PC-9 (cell line): ENCODE data around the gene ARMC9. TPM values are rescaled to one million over a fixed set of nuclear protein-coding genes. Genes with fewer than 3 reads are reported as not detected.

Experiments
- BruUV-seq: library from RNA; stranded (reverse); fragments of 400-500 nt; replicated peaks from 2 replicates; lab custom pipeline; 2021; lab: Mats Ljungman, UMichigan
- CTCF ChIA-PET: fragments of 300-600 bp; sonication (Branson Sonifier 250); formaldehyde crosslinking; loops from one replicate; lab custom pipeline; 2022; ENCODE audit warnings: antibody characterized with exemption; lab: Charles Lee
- POLR2A ChIA-PET: fragments of 300-600 bp; sonication (Branson Sonifier 250); formaldehyde crosslinking; loops from one replicate; lab custom pipeline; 2022; ENCODE audit warnings: antibody characterized with exemption; ENCODE audit not compliant: unreplicated experiment; lab: Charles Lee
- DNase-seq, 2 experiments: peaks; one replicate each; pipeline versions ENCODE4 v3.0.0 to v3.0.0-alpha.2; 2015 to 2022; ENCODE audit warnings: mixed read lengths in 1 of 2
- H2AFZ ChIP-seq: fragments of 200-600 bp; sonication (generic); 2 replicates; pipeline ENCODE4 v1.8.1; 2017; ENCODE audit warnings: antibody characterized with exemption
- H3F3A ChIP-seq: fragments of 200-600 bp; sonication (generic); 2 replicates; pipeline ENCODE4 v1.8.1; 2017; ENCODE audit warnings: antibody characterized with exemption, mild to moderate bottlenecking, low read depth; ENCODE audit not compliant: insufficient read depth
- H3K27ac ChIP-seq: fragments of 200-600 bp; sonication (generic); 2 replicates; pipeline ENCODE4 v1.6.1; 2016; ENCODE audit warnings: mixed run types
- H3K27me3 ChIP-seq: fragments of 200-600 bp; sonication (generic); 2 replicates; pipeline ENCODE4 v1.6.1; 2016; ENCODE audit warnings: low read depth, mixed run types; ENCODE audit not compliant: insufficient read depth
- H3K36me3 ChIP-seq: fragments of 200-600 bp; sonication (generic); 2 replicates; pipeline ENCODE4 v1.6.1; 2016; ENCODE audit warnings: low read depth, mixed run types
- H3K4me1 ChIP-seq: fragments of 200-600 bp; sonication (generic); replicated peaks from 2 replicates; pipeline ENCODE4 v1.6.1; 2016; ENCODE audit warnings: mixed run types; ENCODE audit not compliant: insufficient read depth
- H3K4me2 ChIP-seq: fragments of 200-600 bp; sonication (generic); 2 replicates; pipeline ENCODE4 v1.6.1; 2017; ENCODE audit warnings: mixed run types
- H3K4me3 ChIP-seq: fragments of 200-600 bp; sonication (generic); 2 replicates; pipeline ENCODE4 v1.6.1; 2016; ENCODE audit warnings: mixed run types
- H3K79me2 ChIP-seq: fragments of 200-600 bp; sonication (generic); 2 replicates; pipeline ENCODE4 v1.6.1; 2017; ENCODE audit warnings: low read depth, mixed run types
- H3K9me2 ChIP-seq: fragments of 200-600 bp; sonication (generic); 2 replicates; pipeline ENCODE4 v1.8.1; 2017; ENCODE audit warnings: mild to moderate bottlenecking; ENCODE audit not compliant: insufficient read depth
- H3K9me3 ChIP-seq: fragments of 200-600 bp; sonication (generic); 2 replicates; pipeline ENCODE4 v1.8.1; 2016; ENCODE audit warnings: low read depth; ENCODE audit not compliant: insufficient read depth
- H4K20me1 ChIP-seq: fragments of 200-600 bp; sonication (generic); 2 replicates; pipeline ENCODE4 v1.8.1; 2017; ENCODE audit not compliant: insufficient read depth
- EZH2 ChIP-seq: fragments of 200-600 bp; sonication (generic); IDR thresholded peaks from 2 replicates; pipeline ENCODE4 v1.8.0; 2017; ENCODE audit warnings: antibody characterized with exemption, low read depth
- intact Hi-C: fragments of 100-400 bp; cut with micrococcal nuclease; formaldehyde crosslinking; loops from one replicate; pipeline ENCODE4 v1.10.0; 2022; ENCODE audit not compliant: unreplicated experiment
- total RNA-seq: library from RNA; stranded (reverse); gene quantifications from 2 replicates; pipeline ENCODE4 v1.2.3, GENCODE V29; 2021
- TF ChIP-seq, protein P1 (sequence below): fragments of 200-600 bp; sonication (generic); conservative IDR thresholded peaks from 2 replicates; pipeline ENCODE4 v1.6.1; 2017; ENCODE audit warnings: mixed run types, antibody characterized with exemption, mild to moderate bottlenecking, moderate library complexity

ARMC9 gene
- total RNA-seq, 1 experiment from 2014 or later: 23.4 TPM

DNA sequence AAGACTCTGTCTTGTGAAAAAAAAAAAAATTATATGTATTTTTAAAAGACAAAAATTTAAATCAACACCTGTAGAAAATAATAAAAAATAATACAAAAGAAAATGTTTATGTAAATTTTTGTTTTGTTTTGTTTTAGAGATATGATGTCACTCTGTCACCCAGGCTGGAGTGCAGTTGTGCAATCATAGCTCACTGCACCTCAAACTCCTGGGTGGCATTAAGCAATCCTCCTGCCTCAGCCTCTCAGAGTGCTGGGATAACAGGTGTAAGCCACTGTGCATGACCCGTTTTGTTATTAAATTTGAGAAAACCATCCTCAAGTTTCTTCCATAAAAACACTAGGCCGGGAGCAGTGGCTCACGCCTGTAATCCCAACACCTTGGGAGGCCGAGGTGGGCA lies 140.9 kb downstream of the ARMC9 start:
- no peak for TF ChIP-seq EZH2
- TF ChIP-seq, protein P1, sequence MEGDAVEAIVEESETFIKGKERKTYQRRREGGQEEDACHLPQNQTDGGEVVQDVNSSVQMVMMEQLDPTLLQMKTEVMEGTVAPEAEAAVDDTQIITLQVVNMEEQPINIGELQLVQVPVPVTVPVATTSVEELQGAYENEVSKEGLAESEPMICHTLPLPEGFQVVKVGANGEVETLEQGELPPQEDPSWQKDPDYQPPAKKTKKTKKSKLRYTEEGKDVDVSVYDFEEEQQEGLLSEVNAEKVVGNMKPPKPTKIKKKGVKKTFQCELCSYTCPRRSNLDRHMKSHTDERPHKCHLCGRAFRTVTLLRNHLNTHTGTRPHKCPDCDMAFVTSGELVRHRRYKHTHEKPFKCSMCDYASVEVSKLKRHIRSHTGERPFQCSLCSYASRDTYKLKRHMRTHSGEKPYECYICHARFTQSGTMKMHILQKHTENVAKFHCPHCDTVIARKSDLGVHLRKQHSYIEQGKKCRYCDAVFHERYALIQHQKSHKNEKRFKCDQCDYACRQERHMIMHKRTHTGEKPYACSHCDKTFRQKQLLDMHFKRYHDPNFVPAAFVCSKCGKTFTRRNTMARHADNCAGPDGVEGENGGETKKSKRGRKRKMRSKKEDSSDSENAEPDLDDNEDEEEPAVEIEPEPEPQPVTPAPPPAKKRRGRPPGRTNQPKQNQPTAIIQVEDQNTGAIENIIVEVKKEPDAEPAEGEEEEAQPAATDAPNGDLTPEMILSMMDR: no peak
- H3K27ac ChIP-seq: no peak overlapping the region
- no peaks in the 10 kb centered on the region for H3K27me3 ChIP-seq
- no peaks in the 10 kb centered on the region for H3K79me2 ChIP-seq
- no TSS peak for BruUV-seq
- H4K20me1 ChIP-seq: no peaks in the 10 kb centered on the region
- no peaks in the 10 kb centered on the region for H3F3A ChIP-seq
- POLR2A ChIA-PET: no interaction called here
- no peak overlapping the region for H3K4me2 ChIP-seq
- no peaks in the 10 kb centered on the region for H3K4me1 ChIP-seq
- no peaks in the 10 kb centered on the region for H3K36me3 ChIP-seq
- no peaks in the 10 kb centered on the region for H3K9me3 ChIP-seq
- H3K4me3 ChIP-seq: no peak overlapping the region
- CTCF ChIA-PET: no interaction called here
- H2AFZ ChIP-seq: no peak overlapping the region
- DNase-seq: no peak
- intact Hi-C loops: no loop called here
- no peaks in the 10 kb centered on the region for H3K9me2 ChIP-seq

DNA sequence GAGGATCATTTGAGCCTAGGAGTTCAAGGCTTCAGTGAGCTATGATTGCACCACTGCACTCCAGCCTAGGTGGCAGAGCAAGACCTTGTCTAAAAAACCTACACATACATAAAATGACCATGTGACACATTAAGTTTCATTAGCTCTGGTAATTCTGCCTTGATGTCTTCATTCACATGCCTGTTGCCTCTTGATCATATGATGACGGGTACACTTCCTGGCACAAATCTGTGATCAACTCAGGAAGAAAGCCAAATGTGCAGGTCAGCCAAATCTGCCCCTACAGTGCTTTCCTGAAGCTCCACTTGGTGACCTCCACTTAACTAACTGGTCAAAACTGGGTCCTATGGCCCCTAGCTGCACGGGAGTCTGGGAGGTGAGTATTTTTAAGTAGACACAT lies 142.7 kb downstream of the ARMC9 start:
- no TSS peak for BruUV-seq
- intact Hi-C loops: no loop called here
- no peak overlapping the region for H2AFZ ChIP-seq

DNA sequence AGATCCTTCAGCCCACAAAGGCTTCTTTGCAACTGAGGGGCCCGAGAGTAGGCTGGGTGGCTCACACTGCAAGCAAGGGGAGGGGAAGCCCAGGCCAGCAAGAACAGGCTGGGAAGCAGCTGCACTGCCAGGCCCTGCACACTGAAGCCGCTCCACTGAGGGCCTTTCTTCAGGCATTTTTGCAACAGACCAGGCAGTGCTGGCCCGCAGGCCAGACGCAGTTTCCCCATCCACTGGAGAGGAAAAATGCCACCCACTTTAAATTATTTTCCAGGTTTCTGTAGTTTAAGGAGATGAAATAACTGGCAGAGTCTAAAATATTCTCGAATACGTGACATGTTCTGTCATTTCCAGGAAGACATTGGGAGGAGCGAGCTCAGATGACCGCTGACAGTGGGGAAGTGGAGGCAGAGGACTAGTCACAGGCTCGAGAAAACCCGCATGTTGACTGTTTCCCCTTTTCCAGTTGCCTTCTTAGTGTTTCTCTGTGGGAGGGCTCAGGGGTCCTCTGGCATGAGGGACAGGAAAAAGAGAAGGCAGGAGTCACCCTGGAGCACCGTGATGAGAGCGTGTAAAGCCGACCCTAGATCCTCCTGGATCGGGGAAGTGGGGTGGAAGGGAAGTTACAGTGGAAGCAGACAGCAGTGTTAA lies 143.8 kb downstream of the ARMC9 start:
- Histone ChIP-seq H3K27me3 (no peaks in the 10 kb centered on the region), H3K4me2 (no peak overlapping the region), H4K20me1 (no peaks in the 10 kb centered on the region), H3K9me2 (no peaks in the 10 kb centered on the region), H3K27ac (no peak overlapping the region), H3K4me3 (no peak overlapping the region), H3K79me2 (no peaks in the 10 kb centered on the region), H3K4me1 (peaks cover 8% of the 10 kb centered on the region), H3F3A (peaks cover 6% of the 10 kb centered on the region), H3K36me3 (no peaks in the 10 kb centered on the region), H2AFZ (no peak overlapping the region), H3K9me3 (no peaks in the 10 kb centered on the region)
- DNase-seq: no peak
- no TSS peak for BruUV-seq
- TF ChIP-seq EZH2: no peak
- TF ChIP-seq, protein P1: no peak
- ChIA-PET POLR2A (interaction anchor here (0.6 kb wide), 1 partner anchor 30 kb away, joined by 3 read pairs; no protein-coding TSS in a partner anchor), CTCF (interaction anchor here (0.6 kb wide), 1 partner anchor 17 kb away, joined by 3 read pairs; no protein-coding TSS in a partner anchor)
- intact Hi-C loops: no loop called here

More for the DNA sequence above, 142.7 kb downstream of the ARMC9 start:
- Histone ChIP-seq H3K9me2 (no peaks in the 10 kb centered on the region), H3K36me3 (no peaks in the 10 kb centered on the region), H3K79me2 (no peaks in the 10 kb centered on the region), H3F3A (no peaks in the 10 kb centered on the region; the same call in 1 of the 2 replicates), H4K20me1 (no peaks in the 10 kb centered on the region), H3K27me3 (no peaks in the 10 kb centered on the region), H3K9me3 (no peaks in the 10 kb centered on the region), H3K4me2 (no peak overlapping the region), H3K27ac (no peak overlapping the region), H3K4me3 (no peak overlapping the region), H3K4me1 (no peaks in the 10 kb centered on the region)
- TF ChIP-seq, protein P1: no peak
- POLR2A ChIA-PET: no interaction called here
- CTCF ChIA-PET: no interaction called here
- DNase-seq: no peak
